HG03558 (cell line): ENCODE measurements around the gene HDDC2.

Experiments
- ATAC-seq: cut with Tn5 transposase; IDR thresholded peaks from one replicate; pipeline ENCODE4 v1.9.1; 2021; ENCODE audit warnings: moderate number of reproducible peaks; ENCODE audit not compliant: unreplicated experiment; ENCODE audit errors: extremely low read depth

The HDDC2 gene

DNA sequence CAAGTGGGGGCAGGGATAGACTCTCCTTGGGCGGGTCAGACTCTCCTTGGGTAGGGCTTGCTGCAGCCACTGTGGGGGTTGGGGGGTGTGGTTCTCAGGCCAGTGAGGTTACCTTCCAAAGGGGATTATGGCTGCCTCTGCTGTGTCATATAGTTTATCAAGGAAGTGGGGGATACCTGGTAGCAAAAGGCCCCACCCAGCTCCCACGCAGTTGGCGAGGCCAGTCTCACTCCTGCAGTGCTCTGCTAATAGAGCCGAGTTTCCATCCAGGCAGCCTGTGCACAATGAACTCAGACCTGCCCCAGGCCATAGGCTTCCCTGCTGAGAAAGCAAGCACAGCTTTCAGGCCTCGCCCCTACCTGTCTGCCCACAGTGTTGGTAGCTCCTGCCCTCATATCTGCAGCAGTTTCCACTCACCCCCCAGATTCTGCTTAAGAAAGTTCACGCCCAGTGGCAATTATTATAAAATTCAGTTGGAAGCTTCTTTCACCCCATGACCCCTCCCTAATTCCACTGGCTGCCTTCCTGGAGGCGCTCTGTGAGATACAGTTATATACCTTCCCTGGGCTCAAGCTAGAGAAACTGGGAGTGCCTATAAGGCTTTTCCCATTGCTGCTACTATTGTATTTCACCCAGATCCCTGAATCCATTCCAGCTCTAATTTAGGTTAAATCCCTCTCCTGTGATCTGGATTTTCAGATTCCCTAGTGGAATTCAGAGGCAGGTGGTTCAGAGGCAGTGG lies 56.1 kb downstream of the HDDC2 start:
- ATAC-seq: no peak

DNA sequence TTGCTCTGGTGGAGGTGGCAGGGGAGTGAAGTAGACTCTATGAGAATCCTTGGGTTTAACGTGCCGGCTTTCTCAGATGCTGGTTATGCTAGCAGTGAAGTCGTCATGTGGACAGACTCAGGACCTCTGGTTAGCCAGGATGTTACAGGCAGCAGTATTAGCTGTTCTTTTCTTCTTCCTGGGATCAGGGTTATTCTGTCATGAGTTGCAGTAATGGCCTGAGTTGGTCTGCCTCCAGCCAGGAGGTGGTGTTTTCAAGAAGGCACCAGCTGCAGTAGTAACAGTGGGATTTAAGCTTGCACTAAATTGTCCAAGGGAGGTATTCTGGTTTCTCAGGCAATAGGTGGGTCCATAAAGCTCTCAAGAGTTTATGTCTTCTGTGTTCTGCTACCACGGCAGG lies 56.7 kb downstream of the HDDC2 start:
- ATAC-seq: no peak

DNA sequence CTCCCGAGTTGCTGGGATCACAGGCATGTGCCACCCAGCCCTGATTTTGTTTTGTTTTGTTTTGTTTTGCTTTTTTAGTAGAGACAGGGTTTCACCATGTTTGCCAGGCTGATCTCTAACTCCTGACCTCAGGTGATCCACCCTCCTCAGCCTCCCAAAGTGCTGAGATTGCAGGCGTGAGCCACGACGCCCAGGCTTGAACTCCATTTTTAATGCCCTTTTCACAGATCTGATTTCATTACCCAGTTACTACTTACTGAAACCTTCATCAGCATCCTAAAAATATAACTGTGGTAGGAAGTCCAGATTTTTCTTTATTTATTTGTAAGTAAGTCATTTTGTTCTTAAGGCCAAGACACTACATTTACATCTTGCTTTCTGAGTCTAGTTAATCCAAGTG lies 64.0 kb downstream of the HDDC2 start:
- ATAC-seq: no peak

GRCh38 chr6:125236536-125237327 lies 65.0 kb downstream of the HDDC2 start:
- no peak for ATAC-seq

GRCh38 chr6:125233202-125233601 lies 68.6 kb downstream of the HDDC2 start:
- ATAC-seq: no peak

DNA sequence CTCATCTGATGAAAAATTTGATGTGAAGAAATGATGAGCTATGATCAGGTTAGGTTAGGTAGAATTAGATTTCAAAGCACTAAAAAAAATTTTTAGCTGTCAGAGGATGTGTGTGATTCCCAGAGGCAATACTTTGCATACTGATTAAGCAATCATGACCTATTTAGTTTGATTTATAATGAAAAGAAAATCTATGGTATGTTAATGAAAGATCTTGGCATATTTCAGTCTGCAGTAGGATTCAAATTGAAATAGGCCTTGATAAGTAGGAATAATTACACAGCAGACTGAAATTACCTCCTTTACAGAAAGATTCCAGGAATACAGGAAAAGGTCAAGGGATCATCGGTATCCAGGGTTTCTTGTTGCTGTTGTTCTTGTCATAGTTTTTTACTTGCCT lies 69.3 kb downstream of the HDDC2 start:
- no peak for ATAC-seq

DNA sequence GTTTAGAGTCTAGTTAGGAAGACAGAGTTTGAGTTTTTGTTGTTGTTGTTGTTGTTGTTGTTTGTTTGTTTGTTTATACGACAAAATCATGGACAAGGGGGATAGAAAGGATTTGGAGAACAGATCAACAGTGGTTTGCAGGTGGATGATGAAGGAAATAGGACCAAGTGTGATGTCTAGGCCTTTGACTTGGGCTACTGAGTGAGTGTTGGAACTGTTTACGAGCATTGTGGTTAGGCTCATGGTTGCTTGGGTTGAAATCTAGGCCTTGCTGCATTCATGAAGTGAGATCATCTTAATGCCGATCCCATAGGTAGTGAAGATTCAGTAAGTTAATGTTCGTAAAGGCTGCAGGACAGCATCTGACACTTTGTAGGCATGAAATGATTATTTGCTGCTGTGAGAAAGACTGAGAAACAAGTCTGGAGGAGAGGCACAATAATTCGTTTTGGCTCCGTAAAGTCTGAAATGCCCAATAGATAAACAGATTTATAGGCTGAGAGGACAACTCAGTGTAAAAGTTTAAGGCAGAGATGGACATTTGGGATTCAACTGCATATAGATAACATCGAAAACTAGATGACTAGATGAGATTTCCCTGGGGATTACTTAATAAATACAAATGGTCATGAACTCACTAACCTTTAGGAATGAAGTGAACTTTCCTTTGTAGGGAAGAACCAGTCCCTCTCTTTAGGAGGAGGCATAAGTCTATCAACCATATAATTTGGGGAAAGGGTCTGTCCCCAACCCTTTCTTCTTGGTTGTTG lies 70.0 kb downstream of the HDDC2 start:
- no peak for ATAC-seq

DNA sequence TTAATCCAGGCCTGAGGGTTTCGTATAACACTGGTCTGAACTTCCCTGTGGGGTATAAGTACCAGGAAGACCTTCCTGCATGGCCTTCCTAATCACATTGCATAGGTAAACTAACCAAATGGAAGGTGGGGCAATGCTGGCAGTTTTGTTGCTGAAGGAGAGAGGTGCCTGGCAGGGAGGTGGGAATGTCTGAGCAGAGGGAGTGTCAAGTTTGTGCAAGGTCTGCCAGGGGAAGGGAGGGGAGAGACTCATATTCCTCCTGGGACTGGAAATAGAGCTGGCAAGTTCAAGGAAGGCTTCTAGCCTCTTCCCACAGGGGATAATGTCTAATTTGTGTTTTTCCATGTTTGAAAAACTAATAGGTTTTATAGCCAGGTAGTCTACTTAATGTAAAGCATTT lies 70.6 kb downstream of the HDDC2 start:
- no peak for ATAC-seq

DNA sequence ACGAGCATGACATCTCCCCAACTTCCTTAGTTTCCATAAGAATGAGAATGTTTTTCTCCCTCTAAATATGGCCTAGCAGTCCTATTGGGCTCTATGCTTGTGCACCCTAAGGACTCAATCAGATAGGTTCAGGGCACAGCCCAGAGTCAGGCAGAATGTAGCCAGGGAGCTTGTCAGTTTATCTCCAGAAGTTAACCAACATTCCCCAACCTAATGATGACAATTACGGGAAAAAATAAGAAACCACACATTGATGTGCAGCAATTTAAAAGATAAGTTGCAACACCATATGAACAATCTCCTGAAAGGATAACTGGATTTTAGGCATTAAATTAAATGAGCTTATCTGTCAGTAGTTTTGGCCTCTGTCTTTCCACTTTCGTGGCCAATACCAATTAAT lies 71.1 kb downstream of the HDDC2 start:
- no peak for ATAC-seq

DNA sequence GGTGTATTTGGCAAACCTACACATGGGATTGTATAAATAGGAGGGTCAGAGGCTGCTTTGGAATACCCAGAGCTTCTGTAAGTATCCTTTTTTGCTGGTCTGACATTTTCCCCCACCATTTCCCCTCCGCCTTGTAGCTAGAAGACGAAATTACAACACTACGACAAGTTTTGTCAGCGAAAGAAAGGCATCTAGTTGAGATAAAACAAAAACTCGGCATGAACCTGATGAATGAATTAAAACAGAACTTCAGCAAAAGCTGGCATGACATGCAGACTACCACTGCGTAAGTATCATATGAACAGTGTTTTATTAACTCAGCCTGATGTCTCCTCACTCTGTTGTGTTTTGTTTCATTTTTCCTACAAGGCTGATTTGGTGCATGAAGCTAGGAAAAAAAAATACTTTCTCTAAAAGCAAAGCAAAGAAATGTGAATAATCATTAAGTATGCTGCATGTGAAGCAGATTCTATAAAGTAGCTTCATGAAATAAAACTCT lies 72.7 kb downstream of the HDDC2 start:
- no peak for ATAC-seq

DNA sequence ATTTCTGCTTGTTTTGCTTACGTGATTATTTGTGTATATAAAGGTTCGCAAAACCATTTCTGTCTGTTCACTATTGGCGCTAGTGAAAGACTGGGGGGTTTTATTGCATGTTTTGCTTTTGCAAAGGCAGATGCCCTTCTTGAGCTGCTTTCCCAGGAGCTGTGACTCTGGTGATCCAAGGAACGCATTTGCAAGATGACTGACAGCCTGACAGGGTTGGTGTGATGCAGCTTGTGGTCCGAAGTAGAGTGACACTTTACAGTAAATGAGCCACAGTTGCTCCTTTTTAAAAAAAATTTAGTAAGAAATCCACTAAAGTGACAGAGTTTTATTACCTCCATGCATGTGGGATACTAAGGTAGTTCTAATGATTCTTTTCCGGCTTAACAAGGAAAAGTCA lies 74.5 kb downstream of the HDDC2 start:
- ATAC-seq: no peak
